Testis (tissue), 2 donors: ENCODE data around the gene PDXDC1.

Experiments used
- POLR2A ChIP-seq: fragments of 450-650 bp; IDR thresholded peaks from one replicate; pipeline ENCODE4 v1.6.1; 2017; ENCODE audit warnings: antibody characterized with exemption, mild to moderate bottlenecking, moderate library complexity
- TF ChIP-seq, protein P1 (sequence below), 3 experiments: fragments of 450-650 bp in 2 of 3; fragments of 200-600 bp in 1 of 3; sonication (generic) in 1 of 3; IDR thresholded peaks; one replicate each; pipeline ENCODE4 v1.5.1; 2016 to 2019; ENCODE audit warnings: antibody characterized with exemption in 3 of 3, mild to moderate bottlenecking in 2 of 3, moderate library complexity in 1 of 3

DNA sequence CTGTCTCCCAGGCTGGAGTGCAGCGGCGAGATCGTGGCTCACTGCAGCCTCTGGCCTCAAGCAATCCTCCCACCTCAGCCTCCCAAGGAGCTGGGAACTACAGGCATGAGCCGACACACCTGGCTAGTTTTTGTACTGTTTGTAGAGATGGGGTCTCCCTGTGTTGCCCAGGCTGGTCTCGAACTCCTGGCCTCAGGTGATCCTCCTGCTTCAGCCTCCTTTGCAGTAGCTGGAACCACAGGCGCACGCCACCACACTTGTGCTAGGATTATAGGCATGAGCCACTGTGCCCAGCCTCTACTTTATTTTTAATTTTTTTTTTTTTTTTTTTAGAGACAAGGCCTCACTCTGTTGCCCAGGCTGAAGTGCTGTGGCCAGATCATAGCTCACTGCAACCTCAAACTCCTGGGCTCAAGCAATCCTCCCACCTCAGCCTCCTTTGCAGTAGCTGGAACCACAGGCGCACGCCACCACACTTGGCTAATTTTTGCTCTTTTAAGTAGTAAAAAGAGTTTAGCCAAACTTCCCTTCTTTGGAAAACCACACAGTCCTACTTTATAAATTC lies 76.6 kb downstream of the PDXDC1 start:
- no peak for TF ChIP-seq POLR2A
- TF ChIP-seq, protein P1, sequence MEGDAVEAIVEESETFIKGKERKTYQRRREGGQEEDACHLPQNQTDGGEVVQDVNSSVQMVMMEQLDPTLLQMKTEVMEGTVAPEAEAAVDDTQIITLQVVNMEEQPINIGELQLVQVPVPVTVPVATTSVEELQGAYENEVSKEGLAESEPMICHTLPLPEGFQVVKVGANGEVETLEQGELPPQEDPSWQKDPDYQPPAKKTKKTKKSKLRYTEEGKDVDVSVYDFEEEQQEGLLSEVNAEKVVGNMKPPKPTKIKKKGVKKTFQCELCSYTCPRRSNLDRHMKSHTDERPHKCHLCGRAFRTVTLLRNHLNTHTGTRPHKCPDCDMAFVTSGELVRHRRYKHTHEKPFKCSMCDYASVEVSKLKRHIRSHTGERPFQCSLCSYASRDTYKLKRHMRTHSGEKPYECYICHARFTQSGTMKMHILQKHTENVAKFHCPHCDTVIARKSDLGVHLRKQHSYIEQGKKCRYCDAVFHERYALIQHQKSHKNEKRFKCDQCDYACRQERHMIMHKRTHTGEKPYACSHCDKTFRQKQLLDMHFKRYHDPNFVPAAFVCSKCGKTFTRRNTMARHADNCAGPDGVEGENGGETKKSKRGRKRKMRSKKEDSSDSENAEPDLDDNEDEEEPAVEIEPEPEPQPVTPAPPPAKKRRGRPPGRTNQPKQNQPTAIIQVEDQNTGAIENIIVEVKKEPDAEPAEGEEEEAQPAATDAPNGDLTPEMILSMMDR (IDR thresholded peaks at IDR 0.05), result no peak
